Glutamatergic neuron (in vitro differentiated cells): ENCODE measurements around the gene TBC1D22A. TPM values are rescaled to one million over a fixed set of nuclear protein-coding genes. Genes with fewer than 3 reads are reported as not detected.

Experiments used
- DNase-seq: peaks from one replicate; pipeline ENCODE4 v3.0.0; 2022
- H3K27ac Mint-ChIP-seq: one replicate; pipeline ENCODE4 v1.8.0; 2020; ENCODE audit warnings: mild to moderate bottlenecking, mixed read lengths, inconsistent platforms; ENCODE audit not compliant: unreplicated experiment
- H3K27me3 Mint-ChIP-seq: one replicate; pipeline ENCODE4 v1.8.0; 2020; ENCODE audit warnings: mild to moderate bottlenecking, moderate library complexity, mixed read lengths, inconsistent platforms; ENCODE audit not compliant: unreplicated experiment
- H3K36me3 Mint-ChIP-seq: one replicate; pipeline ENCODE4 v1.8.0; 2020; ENCODE audit warnings: mild to moderate bottlenecking, mixed read lengths, inconsistent platforms; ENCODE audit not compliant: unreplicated experiment
- H3K4me1 Mint-ChIP-seq: one replicate; pipeline ENCODE4 v1.8.0; 2020; ENCODE audit warnings: mild to moderate bottlenecking, low read depth, mixed read lengths, inconsistent platforms; ENCODE audit not compliant: unreplicated experiment
- H3K4me3 Mint-ChIP-seq: one replicate; pipeline ENCODE4 v1.8.0; 2020; ENCODE audit warnings: mild to moderate bottlenecking, mixed read lengths, inconsistent platforms; ENCODE audit not compliant: unreplicated experiment
- H3K9me3 Mint-ChIP-seq: one replicate; pipeline ENCODE4 v1.8.0; 2020; ENCODE audit warnings: mild to moderate bottlenecking, moderate library complexity, mixed read lengths, inconsistent platforms; ENCODE audit not compliant: unreplicated experiment
- total RNA-seq: library from RNA; stranded (reverse); fragmentation: NEBNext Ultra II Directional; extraction: Animal tissue kit (Norgen Biotek cat#: 25700); gene quantifications from one replicate; pipeline ENCODE4 v1.2.1, GENCODE V29; 2021; ENCODE audit not compliant: unreplicated experiment
- TF ChIP-seq, protein P1 (sequence below): fragments of 200-600 bp; sonication (generic); IDR thresholded peaks from one replicate; pipeline ENCODE4 v1.5.0; 2021; ENCODE audit not compliant: partially characterized antibody, unreplicated experiment

Gene TBC1D22A
- total RNA-seq, 1 donor from 2014 or later: 23.0 TPM

GRCh38 chr22:46911346-46911745 lies 148.9 kb downstream of the TBC1D22A start:
- Mint-ChIP-seq H3K27ac (no peak overlapping the region), H3K9me3 (peaks cover 7% of the 10 kb centered on the region), H3K4me3 (no peak overlapping the region), H3K4me1 (peaks cover 24% of the 10 kb centered on the region), H3K36me3 (no peaks in the 10 kb centered on the region), H3K27me3 (peaks cover 4% of the 10 kb centered on the region)
- DNase-seq: no peak
- TF ChIP-seq, protein P1, sequence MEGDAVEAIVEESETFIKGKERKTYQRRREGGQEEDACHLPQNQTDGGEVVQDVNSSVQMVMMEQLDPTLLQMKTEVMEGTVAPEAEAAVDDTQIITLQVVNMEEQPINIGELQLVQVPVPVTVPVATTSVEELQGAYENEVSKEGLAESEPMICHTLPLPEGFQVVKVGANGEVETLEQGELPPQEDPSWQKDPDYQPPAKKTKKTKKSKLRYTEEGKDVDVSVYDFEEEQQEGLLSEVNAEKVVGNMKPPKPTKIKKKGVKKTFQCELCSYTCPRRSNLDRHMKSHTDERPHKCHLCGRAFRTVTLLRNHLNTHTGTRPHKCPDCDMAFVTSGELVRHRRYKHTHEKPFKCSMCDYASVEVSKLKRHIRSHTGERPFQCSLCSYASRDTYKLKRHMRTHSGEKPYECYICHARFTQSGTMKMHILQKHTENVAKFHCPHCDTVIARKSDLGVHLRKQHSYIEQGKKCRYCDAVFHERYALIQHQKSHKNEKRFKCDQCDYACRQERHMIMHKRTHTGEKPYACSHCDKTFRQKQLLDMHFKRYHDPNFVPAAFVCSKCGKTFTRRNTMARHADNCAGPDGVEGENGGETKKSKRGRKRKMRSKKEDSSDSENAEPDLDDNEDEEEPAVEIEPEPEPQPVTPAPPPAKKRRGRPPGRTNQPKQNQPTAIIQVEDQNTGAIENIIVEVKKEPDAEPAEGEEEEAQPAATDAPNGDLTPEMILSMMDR: no peak

- peak overlapping the region; percentile 88 for H3K27ac Mint-ChIP-seq
- H3K36me3 Mint-ChIP-seq: no peaks in the 10 kb centered on the region
- TF ChIP-seq, protein P1: no peak
- no peak for DNase-seq
- H3K27me3 Mint-ChIP-seq: peaks cover 10% of the 10 kb centered on the region
- no peak overlapping the region for H3K4me3 Mint-ChIP-seq
- H3K9me3 Mint-ChIP-seq: peaks cover 3% of the 10 kb centered on the region
- peaks cover 24% of the 10 kb centered on the region for H3K4me1 Mint-ChIP-seq
Measured at GRCh38 chr22:46913351-46913750, 150.9 kb downstream of the TBC1D22A start.

GRCh38 chr22:46914481-46914880 lies 152.0 kb downstream of the TBC1D22A start:
- Mint-ChIP-seq H3K4me1 (peaks cover 24% of the 10 kb centered on the region), H3K36me3 (no peaks in the 10 kb centered on the region), H3K9me3 (peaks cover 3% of the 10 kb centered on the region), H3K27ac (peak overlapping the region; percentile 39), H3K27me3 (peaks cover 6% of the 10 kb centered on the region), H3K4me3 (no peak overlapping the region)
- DNase-seq: no peak
- TF ChIP-seq, protein P1: no peak

- TF ChIP-seq, protein P1: no peak
- H3K27ac Mint-ChIP-seq: peak overlapping the region; percentile 39
- DNase-seq: no peak
Measured at GRCh38 chr22:46914916-46915894, 152.8 kb downstream of the TBC1D22A start.

More at GRCh38 chr22:46914916-46915894, 152.8 kb downstream of the TBC1D22A start:
- Mint-ChIP-seq H3K4me1 (peaks cover 22% of the 10 kb centered on the region), H3K36me3 (no peaks in the 10 kb centered on the region), H3K9me3 (peaks cover 2% of the 10 kb centered on the region), H3K27me3 (peaks cover 6% of the 10 kb centered on the region), H3K4me3 (no peak overlapping the region)
